HG02623 (cell line): ENCODE measurements around the gene SMARCD3.

Experiments used
- ATAC-seq: cut with Tn5 transposase; IDR thresholded peaks from one replicate; pipeline ENCODE4 v1.9.1; 2021; ENCODE audit warnings: moderate library complexity; ENCODE audit not compliant: unreplicated experiment

Gene SMARCD3

GRCh38 chr7:151250181-151251132 lies 2.0 kb upstream of the SMARCD3 start:
- ATAC-seq: no peak

- no peak for ATAC-seq
These were observed 1.2 kb upstream of the SMARCD3 start for GRCh38 chr7:151249732-151250072.

GRCh38 chr7:151249034-151249731 lies 689 bp upstream of the SMARCD3 start:
- ATAC-seq: no peak

GRCh38 chr7:151247611-151248345 lies 716 bp downstream of the SMARCD3 start:
- ATAC-seq: no peak

- no peak for ATAC-seq
These were observed 1.5 kb downstream of the SMARCD3 start for GRCh38 chr7:151246851-151247580.

GRCh38 chr7:151246102-151246850 lies 2.2 kb downstream of the SMARCD3 start:
- ATAC-seq: no peak

GRCh38 chr7:151245360-151246101 lies 3.0 kb downstream of the SMARCD3 start:
- no peak for ATAC-seq

- ATAC-seq: no peak
These were observed 3.6 kb downstream of the SMARCD3 start for GRCh38 chr7:151244841-151245346.

- ATAC-seq: no peak
These were observed 4.2 kb downstream of the SMARCD3 start for GRCh38 chr7:151244196-151244840.

- no peak for ATAC-seq
These were observed 4.9 kb downstream of the SMARCD3 start for GRCh38 chr7:151243408-151244195.

- ATAC-seq: no peak
These were observed 5.5 kb downstream of the SMARCD3 start for GRCh38 chr7:151243045-151243349.

GRCh38 chr7:151242159-151243044 lies 6.1 kb downstream of the SMARCD3 start:
- no peak for ATAC-seq

- no peak for ATAC-seq
These were observed 6.8 kb downstream of the SMARCD3 start for GRCh38 chr7:151241755-151242096.

GRCh38 chr7:151240942-151241754 lies 7.3 kb downstream of the SMARCD3 start:
- ATAC-seq: no peak

- no peak for ATAC-seq
These were observed 8.0 kb downstream of the SMARCD3 start for GRCh38 chr7:151240536-151240935.

GRCh38 chr7:151239837-151240459 lies 8.5 kb downstream of the SMARCD3 start:
- ATAC-seq: no peak
